ENCODE results near the gene SERINC2.
A peak's percentile ranks its signal among the peaks of the same experiment; 100 is the strongest.
"Not testable (repeated sequence)": the region's sequence is repeated elsewhere in the genome, so short reads cannot be mapped to it uniquely, and the experiment has no call there.

SERINC2 gene

GRCh38 chr1:31471452-31472313 lies 58.7 kb downstream of the SERINC2 start:
- not testable (repeated sequence) for DNase-seq (ENCODE audit: low spot score)

- not testable (repeated sequence) for DNase-seq (ENCODE audit: low spot score)
These were observed 59.3 kb downstream of the SERINC2 start for GRCh38 chr1:31472314-31472651.

GRCh38 chr1:31472673-31473072 lies 59.7 kb downstream of the SERINC2 start:
- not testable (repeated sequence) for DNase-seq (ENCODE audit: low spot score)

GRCh38 chr1:31473508-31473907 lies 60.5 kb downstream of the SERINC2 start:
- not testable (repeated sequence) for DNase-seq (ENCODE audit: low spot score)

- DNase-seq (ENCODE audit: low spot score): not testable (repeated sequence)
These were observed 61.6 kb downstream of the SERINC2 start for GRCh38 chr1:31474567-31474966.

- DNase-seq (ENCODE audit: low spot score): no peak
These were observed 64.2 kb downstream of the SERINC2 start for GRCh38 chr1:31476891-31477846.

- no peak for DNase-seq (ENCODE audit: low spot score)
These were observed 65.2 kb downstream of the SERINC2 start for GRCh38 chr1:31478167-31478566.

GRCh38 chr1:31479811-31480210 lies 66.8 kb downstream of the SERINC2 start:
- no peak for DNase-seq (ENCODE audit: low spot score)

- DNase-seq (ENCODE audit: low spot score): not testable (repeated sequence)
These were observed 67.4 kb downstream of the SERINC2 start for GRCh38 chr1:31480426-31480825.

- no peak for DNase-seq (ENCODE audit: low spot score)
These were observed 69.5 kb downstream of the SERINC2 start for GRCh38 chr1:31482482-31483011.

GRCh38 chr1:31483012-31483946 lies 70.3 kb downstream of the SERINC2 start:
- peak; percentile 90 for DNase-seq (ENCODE audit: low spot score)

Measured in AG20443 (cell line).